ENCODE measurements around the gene KCTD4. TPM values are rescaled to one million over a fixed set of nuclear protein-coding genes. Genes with fewer than 3 reads are reported as not detected.

KCTD4 gene
- polyA plus RNA-seq, 3 donors, result 0.12 TPM; not detected in 2

- Histone ChIP-seq H3K4me2 (replicated peaks; ENCODE audit: extremely low read depth, low read length, poor library complexity, severe bottlenecking) (no peak overlapping the region), H3K4me1 (ENCODE audit: control insufficient read depth in 1 of 2, insufficient read depth in 2 of 2, low read length in 2 of 2) (no peaks in the 10 kb centered on the region), H4K20me1 (ENCODE audit: insufficient read depth, low read length) (no peaks in the 10 kb centered on the region), H3K36me3 (replicated peaks in 1 of 2; ENCODE audit: control insufficient read depth in 1 of 2, insufficient read depth in 2 of 2, low read length in 2 of 2) (peaks cover 11 to 64% of the 10 kb centered on the region in 2 donors), H2AFZ (ENCODE audit: insufficient read depth, low read depth, low read length, poor library complexity, severe bottlenecking) (no peak overlapping the region), H3K79me2 (ENCODE audit: insufficient read depth, low read length) (no peaks in the 10 kb centered on the region), H3K4me3 (replicated peaks in 1 of 3; ENCODE audit: low read depth in 2 of 3, low read length in 3 of 3) (no peak overlapping the region), H3K9me3 (replicated peaks in 1 of 2; ENCODE audit: control insufficient read depth in 1 of 2, insufficient read depth in 1 of 2, low read length in 2 of 2) (no peaks in the 10 kb centered on the region), H3K27me3 (ENCODE audit: control insufficient read depth in 2 of 2, insufficient read depth in 2 of 2, low read length in 2 of 2) (no peaks in the 10 kb centered on the region), H3K9ac (ENCODE audit: insufficient read depth, low read length, poor library complexity, severe bottlenecking) (no peak overlapping the region), H3K27ac (ENCODE audit: low read depth in 1 of 2, low read length in 2 of 2) (no peak overlapping the region)
- no peak for DNase-seq
- peaks cover 41 to 46% of the 10 kb centered on the region in 2 donors for H3K36me3 Mint-ChIP-seq
- intact Hi-C loops (cut with micrococcal nuclease), result no loop called here
- WGBS (ENCODE audit: insufficient coverage), result no CpG with 5 or more reads among the region's 1 CpG
- H3K27me3 Mint-ChIP-seq (ENCODE audit: low read depth in 3 of 3), result peaks cover 0 to 2% (median 0%) of the 10 kb centered on the region in 3 donors
- no peak overlapping the region for H3K4me3 Mint-ChIP-seq
- no peak for TF ChIP-seq CTCF (IDR thresholded peaks at IDR 0.05)
- H3K4me1 Mint-ChIP-seq, result no peaks in the 10 kb centered on the region
- no peaks in the 10 kb centered on the region for H3K9me3 Mint-ChIP-seq
- no peak overlapping the region for H3K27ac Mint-ChIP-seq
Measured at GRCh38 chr13:45162194-45162593, 38.7 kb downstream of the KCTD4 start.

- H3K79me2 ChIP-seq (ENCODE audit: insufficient read depth, low read length), result no peaks in the 10 kb centered on the region
- peaks cover 57 to 59% of the 10 kb centered on the region in 2 donors for H3K36me3 Mint-ChIP-seq
- 97% methylated on average over 5 of the region's 7 CpGs for WGBS (ENCODE audit: insufficient coverage)
- H3K27ac Mint-ChIP-seq, result no peak overlapping the region
- H3K36me3 ChIP-seq (replicated peaks in 1 of 2; ENCODE audit: control insufficient read depth in 1 of 2, insufficient read depth in 2 of 2, low read length in 2 of 2), result peaks cover 22 to 92% of the 10 kb centered on the region in 2 donors
- H3K27ac ChIP-seq (ENCODE audit: low read depth in 1 of 2, low read length in 2 of 2), result no peak overlapping the region
- no peaks in the 10 kb centered on the region for H3K4me1 Mint-ChIP-seq
- H3K9me3 Mint-ChIP-seq, result peaks cover 0 to 3% (median 0%) of the 10 kb centered on the region in 7 donors
- no peaks in the 10 kb centered on the region for H3K4me1 ChIP-seq (ENCODE audit: control insufficient read depth in 1 of 2, insufficient read depth in 2 of 2, low read length in 2 of 2)
- no peak overlapping the region for H3K4me3 Mint-ChIP-seq
- H3K27me3 ChIP-seq (ENCODE audit: control insufficient read depth in 2 of 2, insufficient read depth in 2 of 2, low read length in 2 of 2), result no peaks in the 10 kb centered on the region
- H3K4me3 ChIP-seq (replicated peaks in 1 of 3; ENCODE audit: low read depth in 2 of 3, low read length in 3 of 3), result no peak overlapping the region
- H3K4me2 ChIP-seq (replicated peaks; ENCODE audit: extremely low read depth, low read length, poor library complexity, severe bottlenecking), result no peak overlapping the region
- no peaks in the 10 kb centered on the region for H3K9me3 ChIP-seq (replicated peaks in 1 of 2; ENCODE audit: control insufficient read depth in 1 of 2, insufficient read depth in 1 of 2, low read length in 2 of 2)
- no peaks in the 10 kb centered on the region for H4K20me1 ChIP-seq (ENCODE audit: insufficient read depth, low read length)
- H2AFZ ChIP-seq (ENCODE audit: insufficient read depth, low read depth, low read length, poor library complexity, severe bottlenecking), result no peak overlapping the region
- DNase-seq, result no peak
- intact Hi-C loops (cut with micrococcal nuclease), result no loop called here
- no peak overlapping the region for H3K9ac ChIP-seq (ENCODE audit: insufficient read depth, low read length, poor library complexity, severe bottlenecking)
- TF ChIP-seq CTCF (IDR thresholded peaks at IDR 0.05), result no peak
- H3K27me3 Mint-ChIP-seq (ENCODE audit: low read depth in 3 of 3), result no peaks in the 10 kb centered on the region
Measured at GRCh38 chr13:45156565-45157361, 44.1 kb downstream of the KCTD4 start.

Data from CD14-positive monocyte (primary cell).